ENCODE data around the gene JAKMIP1.

JAKMIP1 gene

GRCh38 chr4:6200011-6200921 is at the start of gene JAKMIP1:
Gene JAKMIP1, minus strand, starts transcription at chr4:6200549. Its CDS starts 87,699 bp downstream, at chr4:6112850.
- Histone ChIP-seq H3K36me3 (ENCODE audit: insufficient read depth, low read length) (no peaks in the 10 kb centered on the region), H3K4me3 (ENCODE audit: low read length, poor library complexity, severe bottlenecking) (no peak within 1 kb of the TSS), H3K79me2 (ENCODE audit: insufficient read depth, low read length) (no peaks in the 10 kb centered on the region), H3K27me3 (ENCODE audit: insufficient read depth, low read length, poor library complexity, severe bottlenecking) (no peaks in the 10 kb centered on the region), H3K9ac (ENCODE audit: low read depth, low read length, poor library complexity, severe bottlenecking) (no peak within 1 kb of the TSS), H3K9me3 (ENCODE audit: insufficient read depth, low read depth, low read length) (no peaks in the 10 kb centered on the region), H2AFZ (ENCODE audit: low read length) (no peak within 1 kb of the TSS), H3K9me2 (replicated peaks; ENCODE audit: low read depth, low read length) (no peaks in the 10 kb centered on the region), H4K20me1 (ENCODE audit: insufficient read depth, low read length, poor library complexity, severe bottlenecking) (no peaks in the 10 kb centered on the region), H3K4me2 (ENCODE audit: low read depth, low read length, poor library complexity, severe bottlenecking) (no peak within 1 kb of the TSS), H3K4me1 (ENCODE audit: insufficient read depth, low read length, poor library complexity, severe bottlenecking) (no peaks in the 10 kb centered on the region), H3F3A (ENCODE audit: low read depth) (no peaks in the 10 kb centered on the region)
- no peak for TF ChIP-seq CTCF (conservative IDR thresholded peaks at IDR 0.05; ENCODE audit: low read length)
- no peak for TF ChIP-seq EZH2phosphoT487 (IDR thresholded peaks at IDR 0.05; ENCODE audit: borderline replicate concordance)

- Histone ChIP-seq H3K27me3 (ENCODE audit: insufficient read depth, low read length, poor library complexity, severe bottlenecking) (no peaks in the 10 kb centered on the region), H3K36me3 (ENCODE audit: insufficient read depth, low read length) (no peaks in the 10 kb centered on the region), H3K4me1 (ENCODE audit: insufficient read depth, low read length, poor library complexity, severe bottlenecking) (no peaks in the 10 kb centered on the region), H3K9me2 (replicated peaks; ENCODE audit: low read depth, low read length) (no peaks in the 10 kb centered on the region), H3K4me3 (ENCODE audit: low read length, poor library complexity, severe bottlenecking) (no peak overlapping the region), H3F3A (ENCODE audit: low read depth) (no peaks in the 10 kb centered on the region), H3K79me2 (ENCODE audit: insufficient read depth, low read length) (no peaks in the 10 kb centered on the region), H3K9me3 (ENCODE audit: insufficient read depth, low read depth, low read length) (no peaks in the 10 kb centered on the region), H3K9ac (ENCODE audit: low read depth, low read length, poor library complexity, severe bottlenecking) (no peak overlapping the region), H3K4me2 (ENCODE audit: low read depth, low read length, poor library complexity, severe bottlenecking) (no peak overlapping the region), H2AFZ (ENCODE audit: low read length) (no peak overlapping the region), H4K20me1 (ENCODE audit: insufficient read depth, low read length, poor library complexity, severe bottlenecking) (no peaks in the 10 kb centered on the region)
- TF ChIP-seq CTCF (conservative IDR thresholded peaks at IDR 0.05; ENCODE audit: low read length) (no peak), EZH2phosphoT487 (IDR thresholded peaks at IDR 0.05; ENCODE audit: borderline replicate concordance) (no peak)
These were observed 48.0 kb upstream of the JAKMIP1 start for GRCh38 chr4:6248394-6248793.

GRCh38 chr4:6246170-6246634 is 45.9 kb upstream of the JAKMIP1 start:
- no peaks in the 10 kb centered on the region for H3K9me2 ChIP-seq (replicated peaks; ENCODE audit: low read depth, low read length)
- no peaks in the 10 kb centered on the region for H3K9me3 ChIP-seq (ENCODE audit: insufficient read depth, low read depth, low read length)
- H3K9ac ChIP-seq (ENCODE audit: low read depth, low read length, poor library complexity, severe bottlenecking), result no peak overlapping the region
- no peaks in the 10 kb centered on the region for H3K36me3 ChIP-seq (ENCODE audit: insufficient read depth, low read length)
- no peaks in the 10 kb centered on the region for H3K79me2 ChIP-seq (ENCODE audit: insufficient read depth, low read length)
- H3K4me3 ChIP-seq (ENCODE audit: low read length, poor library complexity, severe bottlenecking), result no peak overlapping the region
- H4K20me1 ChIP-seq (ENCODE audit: insufficient read depth, low read length, poor library complexity, severe bottlenecking), result no peaks in the 10 kb centered on the region
- H2AFZ ChIP-seq (ENCODE audit: low read length), result no peak overlapping the region
- H3K27me3 ChIP-seq (ENCODE audit: insufficient read depth, low read length, poor library complexity, severe bottlenecking), result no peaks in the 10 kb centered on the region
- H3K4me2 ChIP-seq (ENCODE audit: low read depth, low read length, poor library complexity, severe bottlenecking), result no peak overlapping the region
- no peaks in the 10 kb centered on the region for H3F3A ChIP-seq (ENCODE audit: low read depth)
- no peak for TF ChIP-seq CTCF (conservative IDR thresholded peaks at IDR 0.05; ENCODE audit: low read length)
- TF ChIP-seq EZH2phosphoT487 (IDR thresholded peaks at IDR 0.05; ENCODE audit: borderline replicate concordance), result no peak
- no peaks in the 10 kb centered on the region for H3K4me1 ChIP-seq (ENCODE audit: insufficient read depth, low read length, poor library complexity, severe bottlenecking)

Data from Loucy (cell line).